Measurements from ENCODE around the gene PTGIS.

Gene PTGIS

DNA sequence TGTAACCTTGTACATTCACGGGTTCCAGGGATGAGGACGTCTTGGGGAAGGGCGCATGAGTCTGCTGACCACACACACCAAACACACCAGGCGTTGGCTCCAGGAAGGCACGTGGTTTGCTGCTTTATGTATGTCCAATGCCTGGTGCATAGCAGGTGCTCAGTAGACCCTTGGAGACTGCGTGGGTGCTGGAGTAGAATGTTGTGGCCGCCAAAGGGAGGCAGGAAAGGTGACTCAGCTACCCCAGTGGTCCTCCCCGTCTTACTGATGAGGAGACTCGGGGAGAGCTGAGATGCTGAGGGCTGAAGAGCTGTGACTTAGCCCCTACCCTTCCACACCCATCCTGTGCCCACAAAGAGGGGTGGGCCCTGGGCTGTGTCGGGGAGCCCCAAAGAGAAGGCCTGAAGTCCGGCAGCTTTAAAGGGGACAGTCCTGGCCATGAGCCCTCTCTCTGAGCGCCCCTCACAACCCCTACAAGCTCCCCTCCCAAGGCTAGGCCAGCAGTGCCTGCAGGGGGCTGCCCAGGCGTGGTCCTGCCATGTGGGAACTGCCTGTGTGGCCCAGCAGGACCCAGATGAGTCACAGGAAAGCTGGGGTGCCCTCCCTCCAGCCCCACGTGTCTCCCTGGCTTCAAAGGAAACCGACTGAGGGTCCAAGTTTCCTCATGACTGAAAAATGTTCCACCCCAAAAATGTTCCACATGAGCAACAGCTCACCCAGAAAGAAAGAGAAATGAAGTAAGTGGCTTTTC is 28.0 kb upstream of the PTGIS start:
- DNase-seq (ENCODE audit: low spot score), result peak; percentile 53

- DNase-seq (ENCODE audit: low spot score), result no peak
These were observed 27.4 kb upstream of the PTGIS start for GRCh38 chr20:49595346-49595745.

- DNase-seq (ENCODE audit: low spot score), result no peak
These were observed 27.0 kb upstream of the PTGIS start for GRCh38 chr20:49594931-49595315.

GRCh38 chr20:49594143-49594930 is 26.4 kb upstream of the PTGIS start:
- DNase-seq (ENCODE audit: low spot score), result no peak

GRCh38 chr20:49593466-49594142 is 25.7 kb upstream of the PTGIS start:
- no peak for DNase-seq (ENCODE audit: low spot score)

DNA sequence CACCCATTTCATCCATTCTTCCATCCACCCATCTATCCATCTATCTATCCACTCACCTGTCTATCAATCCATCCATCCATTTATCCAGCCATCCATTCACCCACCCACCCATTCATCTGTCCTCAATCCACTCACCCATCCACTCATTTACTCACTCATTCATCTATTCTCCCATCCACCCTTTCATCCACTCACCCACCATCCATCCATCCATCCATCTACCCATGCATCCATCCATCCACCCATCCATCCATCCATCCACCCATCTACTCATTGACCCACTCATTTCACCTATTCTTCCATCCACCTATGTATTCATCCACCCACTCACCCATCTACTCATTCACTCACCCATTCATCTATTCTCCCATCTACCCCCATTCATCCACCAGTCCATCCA is 24.2 kb upstream of the PTGIS start:
- no peak for DNase-seq (ENCODE audit: low spot score)

DNA sequence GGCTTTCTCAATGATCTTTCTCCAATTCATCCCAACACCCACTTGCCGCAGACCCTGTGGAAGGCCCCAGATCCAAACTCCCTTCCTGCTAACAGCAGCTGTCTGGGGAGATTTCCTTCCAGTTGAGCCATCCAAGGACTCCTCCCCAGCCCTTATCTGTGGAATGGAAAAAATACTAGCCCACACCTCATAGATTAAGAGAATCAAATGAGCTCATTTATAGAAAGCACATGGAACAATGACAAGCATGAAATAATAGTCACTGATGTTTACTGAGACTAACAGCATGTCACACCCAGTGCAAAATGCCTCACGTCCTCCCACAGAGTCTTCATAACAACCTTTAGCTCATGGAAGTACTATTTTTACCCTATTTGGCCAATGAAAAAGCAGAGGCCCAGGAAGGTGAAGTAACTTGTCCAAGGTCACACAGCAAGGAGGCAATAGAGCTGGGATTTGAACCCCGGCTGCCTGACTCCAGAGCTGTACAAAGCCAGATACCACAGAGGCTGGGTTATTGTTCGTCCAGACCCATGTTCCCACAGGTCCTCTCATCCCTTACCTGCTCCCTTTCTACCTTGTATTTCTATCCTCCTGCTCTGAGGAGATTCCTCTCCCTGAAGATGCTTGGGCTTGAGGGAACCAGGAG is 23.4 kb upstream of the PTGIS start:
- no peak for DNase-seq (ENCODE audit: low spot score)

DNA sequence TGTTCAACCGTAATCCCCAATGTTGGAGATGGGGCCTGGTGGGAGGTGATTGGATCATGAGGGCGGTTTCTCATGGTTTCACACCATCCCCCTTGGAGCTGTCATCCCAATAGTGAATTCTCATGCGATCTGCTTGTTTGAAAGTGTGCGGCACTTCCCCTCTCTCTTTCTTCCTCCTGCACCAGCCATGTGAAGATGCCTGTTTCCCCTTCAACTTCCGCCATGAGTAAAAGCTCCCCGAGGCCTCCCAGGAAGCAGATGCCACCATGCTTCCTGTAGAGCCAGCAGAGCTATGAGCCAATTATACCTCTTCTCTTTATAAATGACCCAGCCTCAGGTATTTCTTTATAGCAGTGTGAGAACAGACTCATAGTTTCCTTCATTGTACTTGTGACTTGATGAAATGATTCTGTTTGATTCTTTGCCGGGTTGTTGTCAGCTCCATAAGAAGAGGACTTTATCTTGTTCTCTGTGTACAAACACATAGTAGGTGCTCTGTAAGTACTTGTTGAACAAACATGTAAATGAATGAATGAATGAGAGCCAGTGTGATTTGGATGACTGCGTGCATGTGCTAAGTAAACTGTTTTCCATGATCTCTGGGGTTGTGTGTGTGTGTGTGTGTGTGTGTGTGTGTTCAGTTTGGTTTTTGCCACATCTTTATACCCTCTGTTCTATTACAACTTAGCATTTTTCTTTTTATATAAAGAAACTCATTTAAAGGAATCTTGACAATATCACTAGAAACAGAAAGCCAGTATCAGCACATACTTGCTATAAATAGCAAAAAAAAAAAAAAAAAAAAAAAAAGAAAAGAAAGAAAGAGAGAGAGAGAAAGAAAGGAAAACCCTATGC is 22.5 kb upstream of the PTGIS start:
- no peak for DNase-seq (ENCODE audit: low spot score)

- DNase-seq (ENCODE audit: low spot score), result no peak
These were observed 21.8 kb upstream of the PTGIS start for GRCh38 chr20:49589747-49590146.

GRCh38 chr20:49587111-49587570 is 19.2 kb upstream of the PTGIS start:
- DNase-seq (ENCODE audit: low spot score), result no peak

GRCh38 chr20:49585585-49586245 is 17.8 kb upstream of the PTGIS start:
- no peak for DNase-seq (ENCODE audit: low spot score)

DNA sequence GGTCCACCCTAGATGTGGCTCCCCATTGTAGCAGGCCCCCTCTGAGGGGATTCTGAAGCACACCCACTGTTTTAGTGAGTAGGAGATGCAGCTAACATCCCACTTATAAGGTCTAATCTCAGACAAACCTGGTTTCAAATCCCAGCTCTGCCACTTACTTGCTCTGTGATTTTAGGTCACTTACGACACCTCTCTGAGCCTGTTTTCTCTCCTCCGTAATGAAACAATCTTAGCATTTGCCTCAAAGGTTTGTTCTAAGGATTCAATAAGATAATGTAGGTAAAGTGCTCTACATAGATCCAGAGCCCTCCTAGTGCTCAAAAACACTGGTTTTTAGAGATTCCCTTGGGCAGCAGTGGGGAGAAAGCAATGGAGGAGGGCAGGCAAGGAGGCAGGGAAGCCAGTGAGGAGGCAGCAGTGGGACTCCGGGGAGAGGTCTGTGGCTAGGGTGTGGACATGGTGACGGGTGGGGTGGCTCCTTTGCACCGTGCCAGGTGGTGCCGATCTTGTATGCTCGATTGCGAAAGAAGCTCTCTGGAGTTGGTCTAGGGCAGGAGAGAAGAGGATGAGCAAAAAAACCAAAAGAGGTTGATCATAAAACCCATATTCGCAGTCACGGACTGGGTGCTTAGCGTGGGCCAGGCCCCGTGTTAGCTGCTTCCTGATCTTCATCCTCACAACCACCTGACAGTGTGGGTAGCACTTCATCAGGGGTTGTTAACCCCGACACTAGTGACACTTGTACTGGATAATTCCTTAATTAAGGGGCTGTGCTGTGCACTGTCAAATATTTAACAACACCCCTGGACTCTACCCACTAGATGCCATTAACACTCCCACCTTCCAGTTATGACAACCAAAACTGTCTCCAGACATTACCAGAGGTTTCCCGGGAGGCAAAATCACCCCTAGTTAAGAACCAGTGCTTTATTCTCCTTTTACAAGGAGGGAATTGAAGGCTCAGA is 16.8 kb upstream of the PTGIS start:
- no peak for DNase-seq (ENCODE audit: low spot score)

DNA sequence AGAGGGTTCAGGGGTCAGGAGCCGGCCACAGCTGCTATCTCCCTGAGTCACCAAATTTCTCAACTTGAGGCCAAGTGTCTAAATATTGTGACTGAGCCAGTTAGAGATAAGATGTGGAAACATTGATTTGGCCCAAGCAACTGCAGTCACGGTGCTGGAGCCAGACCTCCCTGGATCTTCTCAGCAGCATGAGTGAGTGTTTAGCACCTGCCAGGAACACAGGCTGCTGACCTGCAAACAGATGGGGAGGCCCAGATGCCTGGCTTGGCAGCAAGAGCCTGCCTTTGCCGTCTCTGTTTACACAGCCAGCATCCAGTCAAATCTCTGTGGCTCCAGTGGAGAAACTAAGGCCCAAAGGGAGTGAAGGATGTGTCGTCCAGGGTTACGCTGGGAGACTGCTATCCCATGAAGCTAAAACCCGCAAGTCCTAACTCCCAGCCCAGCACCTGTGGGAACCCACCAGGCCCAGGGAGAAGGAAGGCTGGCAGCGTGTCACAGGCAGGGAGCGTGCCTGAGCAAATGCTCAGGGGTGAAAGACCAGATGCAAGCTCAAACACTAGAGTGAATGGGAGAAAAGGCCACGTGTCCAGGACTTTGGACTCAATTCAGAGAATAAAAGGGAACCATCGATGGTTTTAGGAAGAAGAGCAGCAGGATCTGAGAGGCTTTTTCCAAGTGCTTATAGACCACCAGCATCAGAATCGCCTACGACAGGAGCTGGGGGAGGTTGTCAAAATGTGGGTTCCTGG is 15.9 kb upstream of the PTGIS start:
- peak; percentile 41 for DNase-seq (ENCODE audit: low spot score)

DNA sequence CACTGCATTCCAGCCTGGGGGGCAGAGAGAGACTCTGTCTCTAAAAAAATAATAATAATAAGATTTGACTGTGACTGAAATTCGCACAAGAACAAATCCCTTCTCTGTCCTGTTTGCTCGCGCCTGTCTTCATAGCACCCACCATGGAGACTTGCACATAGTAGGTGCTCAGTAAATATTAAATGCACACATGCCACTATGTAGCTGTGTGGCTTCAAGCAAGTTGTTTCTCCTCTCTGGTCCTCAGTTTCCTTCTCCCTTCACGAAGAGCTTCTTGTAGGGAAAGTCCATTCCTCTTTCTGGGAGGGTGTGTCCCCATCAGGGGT is 15.4 kb upstream of the PTGIS start:
- DNase-seq (ENCODE audit: low spot score), result no peak

- no peak for DNase-seq (ENCODE audit: low spot score)
These were observed 14.7 kb upstream of the PTGIS start for GRCh38 chr20:49582413-49583334.

DNA sequence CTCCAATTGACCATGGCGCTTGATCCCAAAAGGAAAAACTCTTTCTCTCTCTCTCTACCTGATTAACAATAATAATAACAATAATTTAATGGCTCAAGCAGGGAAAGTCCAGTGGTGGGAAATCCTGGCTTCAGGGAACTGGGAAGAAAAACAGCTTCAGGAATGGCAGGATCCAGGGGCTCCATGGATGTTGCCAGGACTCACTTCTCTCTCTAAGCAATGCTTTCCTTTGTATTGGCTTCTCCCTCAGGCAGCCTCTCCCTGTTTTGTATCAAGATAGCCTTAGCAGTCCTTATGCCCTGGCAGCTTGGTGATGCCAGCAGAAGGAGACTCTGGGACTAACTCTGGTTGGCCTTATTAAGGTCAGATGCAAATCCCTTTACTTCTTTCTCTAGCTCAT is 13.5 kb upstream of the PTGIS start:
- no peak for DNase-seq (ENCODE audit: low spot score)

DNA sequence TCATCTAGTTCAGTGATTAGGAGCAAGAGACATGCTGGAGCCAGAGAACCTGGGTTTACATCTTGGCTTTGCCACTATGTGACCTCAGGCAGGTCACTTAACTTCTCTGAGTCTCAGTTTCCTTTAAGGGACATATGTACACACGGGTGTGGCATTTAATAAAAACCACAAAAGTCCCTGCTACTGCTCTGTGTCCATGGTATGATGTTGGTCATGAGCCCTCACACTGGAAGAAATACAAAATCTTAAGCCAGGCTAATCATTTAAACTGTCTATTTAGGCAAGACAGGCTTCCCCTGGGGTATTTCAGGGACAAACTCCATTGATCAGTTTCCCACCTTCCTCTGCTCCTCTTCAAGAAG is 12.9 kb upstream of the PTGIS start:
- no peak for DNase-seq (ENCODE audit: low spot score)
